GM23338 (cell line): Measurements from ENCODE around the gene YIF1A. TPM values are rescaled to one million over a fixed set of nuclear protein-coding genes. Genes with fewer than 3 reads are reported as not detected.
A peak's percentile ranks its signal among the peaks of the same experiment; 100 is the strongest.
"Not testable (repeated sequence)": the region's sequence is repeated elsewhere in the genome, so short reads cannot be mapped to it uniquely, and the experiment has no call there.

Experiments used
- ATAC-seq: fragments of 200-7000 bp; cut with Tn5 transposase; 3 replicates; pipeline ENCODE4 v1.9.1; 2020
- DNase-seq: peaks from one replicate; pipeline ENCODE4 v3.0.0-alpha.2; 2015; ENCODE audit warnings: low spot score
- H2AFZ ChIP-seq: fragments of 200-600 bp; sonication (generic); 2 replicates; pipeline ENCODE4 v1.8.0; 2016; ENCODE audit warnings: antibody characterized with exemption, mild to moderate bottlenecking, moderate library complexity
- H3F3A ChIP-seq: fragments of 200-600 bp; sonication (generic); replicated peaks from 2 replicates; pipeline ENCODE4 v1.8.0; 2017; ENCODE audit warnings: antibody characterized with exemption, mixed run types, low read depth
- H3K27ac ChIP-seq: fragments of 200-600 bp; sonication (generic); 2 replicates; pipeline ENCODE4 v1.6.1; 2016; ENCODE audit warnings: low read depth
- H3K27me3 ChIP-seq: fragments of 200-600 bp; sonication (generic); 2 replicates; pipeline ENCODE4 v1.8.0; 2016; ENCODE audit warnings: mild to moderate bottlenecking, mixed run types, moderate library complexity; ENCODE audit not compliant: insufficient read depth
- H3K36me3 ChIP-seq: fragments of 200-600 bp; sonication (generic); 2 replicates; pipeline ENCODE4 v1.8.0; 2016; ENCODE audit warnings: mild to moderate bottlenecking; ENCODE audit not compliant: insufficient read depth
- H3K4me1 ChIP-seq: fragments of 200-600 bp; sonication (generic); 2 replicates; pipeline ENCODE4 v1.8.0; 2016; ENCODE audit warnings: mild to moderate bottlenecking, moderate library complexity; ENCODE audit not compliant: insufficient read depth
- H3K4me2 ChIP-seq: fragments of 200-600 bp; sonication (generic); 2 replicates; pipeline ENCODE4 v1.7.1; 2017; ENCODE audit warnings: mixed run types
- H3K4me3 ChIP-seq: fragments of 200-600 bp; sonication (generic); 2 replicates; pipeline ENCODE4 v1.6.1; 2016; ENCODE audit warnings: mixed run types
- H3K79me2 ChIP-seq: fragments of 200-600 bp; sonication (generic); replicated peaks from 2 replicates; pipeline ENCODE4 v1.8.0; 2017; ENCODE audit warnings: mild to moderate bottlenecking; ENCODE audit not compliant: insufficient read depth
- H3K9me2 ChIP-seq: fragments of 200-600 bp; sonication (generic); 2 replicates; pipeline ENCODE4 v1.8.0; 2017; ENCODE audit not compliant: insufficient read depth
- H4K20me1 ChIP-seq: fragments of 200-600 bp; sonication (generic); replicated peaks from 2 replicates; pipeline ENCODE4 v1.8.0; 2017; ENCODE audit warnings: mild to moderate bottlenecking; ENCODE audit not compliant: insufficient read depth
- H3K27ac Mint-ChIP-seq: 2 replicates; pipeline ENCODE4 v1.8.0; 2020; ENCODE audit warnings: inconsistent platforms, mild to moderate bottlenecking, moderate library complexity, mixed read lengths
- H3K27me3 Mint-ChIP-seq: 3 replicates; pipeline ENCODE4 v1.8.0; 2022; ENCODE audit warnings: low read depth, mild to moderate bottlenecking, moderate library complexity, mixed read lengths, inconsistent platforms; ENCODE audit not compliant: insufficient read depth, poor library complexity
- H3K36me3 Mint-ChIP-seq: 3 replicates; pipeline ENCODE4 v1.8.0; 2021; ENCODE audit warnings: low read depth, mild to moderate bottlenecking, inconsistent platforms, moderate library complexity, mixed read lengths
- H3K4me1 Mint-ChIP-seq: 3 replicates; pipeline ENCODE4 v1.8.0; 2020; ENCODE audit warnings: mild to moderate bottlenecking, inconsistent platforms, mixed read lengths
- H3K4me3 Mint-ChIP-seq: 3 replicates; pipeline ENCODE4 v1.8.0; 2021; ENCODE audit warnings: moderate library complexity, mild to moderate bottlenecking, inconsistent platforms, mixed read lengths
- H3K9me3 Mint-ChIP-seq: 3 replicates; pipeline ENCODE4 v1.8.0; 2020; ENCODE audit warnings: moderate library complexity, mild to moderate bottlenecking, inconsistent platforms, mixed read lengths
- CTCF ChIP-seq, 2 experiments: fragments of 200-600 bp in 1 of 2; sonication (generic) in 1 of 2; conservative IDR thresholded peaks; 2 replicates each; pipeline versions ENCODE4 v1.5.1 to v1.6.1; 2016 to 2017; ENCODE audit warnings: antibody characterized with exemption in 2 of 2, low read depth in 2 of 2, mild to moderate bottlenecking in 2 of 2, moderate library complexity in 1 of 2
- polyA plus RNA-seq: library from polyadenylated mRNA; unstranded; fragments of >200 nt; fragmentation: Nextera tagmentation; extraction: Ambion mirVana; gene quantifications from 2 replicates; pipeline ENCODE4 v1.2.1, GENCODE V29; 2016
- total RNA-seq: library from RNA; depleted of rRNA; stranded (reverse); fragments of >200 nt; shearing (Covaris generic); gene quantifications from 2 replicates; pipeline ENCODE4 v1.2.3, GENCODE V29; 2014

The YIF1A gene
- total and polyA plus RNA-seq, 2 experiments from 2014 or later, result 75.6 to 87.0 TPM

- Mint-ChIP-seq H3K4me1 (peaks cover 26% of the 10 kb centered on the region), H3K4me3 (peak within 1 kb of the TSS; percentile 73), H3K27me3 (peaks cover 28% of the 10 kb centered on the region), H3K27ac (no peak within 1 kb of the TSS), H3K36me3 (peaks cover 16% of the 10 kb centered on the region), H3K9me3 (no peaks in the 10 kb centered on the region)
- Histone ChIP-seq H3K79me2 (no peaks in the 10 kb centered on the region), H3K27me3 (no peaks in the 10 kb centered on the region), H3K9me2 (no peaks in the 10 kb centered on the region), H3K4me1 (peaks cover 4% of the 10 kb centered on the region), H4K20me1 (no peaks in the 10 kb centered on the region), H3F3A (0 out of 2 replicates have a peak, but pooled peaks cover 5% of the 10 kb centered on the region), H3K4me3 (peak within 1 kb of the TSS; percentile 73), H3K27ac (no peak within 1 kb of the TSS), H3K4me2 (peak within 1 kb of the TSS; percentile 91), H3K36me3 (no peaks in the 10 kb centered on the region), H2AFZ (no peak within 1 kb of the TSS; the same call in 1 of the 2 replicates)
- ATAC-seq, result peak; percentile 28
- no peak for TF ChIP-seq CTCF (conservative IDR thresholded peaks at IDR 0.05; ENCODE audit: low read depth in 2 of 2)
- DNase-seq, result peak; percentile 69
These were observed 11.2 kb downstream of the YIF1A start, which contains the start of gene CNIH2 for GRCh38 chr11:66277471-66278362. CNIH2 (plus strand) TSS chr11:66278175; CDS start chr11:66278457, 282 bp downstream.

DNA sequence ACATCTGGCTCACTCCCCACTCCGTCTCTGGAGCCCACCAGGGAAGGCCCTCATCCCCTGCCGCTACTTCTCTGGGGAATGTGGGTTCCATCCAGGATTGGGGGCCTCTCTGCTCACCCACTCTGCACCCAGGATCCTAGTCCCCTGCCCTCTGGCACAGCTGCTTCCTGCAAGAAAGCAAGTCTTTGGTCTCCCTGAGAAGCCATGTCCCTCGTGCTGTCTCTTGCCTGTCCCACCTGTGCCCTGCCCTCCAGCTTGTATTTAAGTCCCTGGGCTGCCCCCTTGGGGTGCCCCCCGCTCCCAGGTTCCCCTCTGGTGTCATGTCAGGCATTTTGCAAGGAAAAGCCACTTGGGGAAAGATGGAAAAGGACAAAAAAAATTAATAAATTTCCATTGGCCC, 11.9 kb downstream of the YIF1A start:
- not testable (repeated sequence) for ATAC-seq, H4K20me1 ChIP-seq, H3K27ac ChIP-seq, H3K36me3 ChIP-seq, H3K4me1 ChIP-seq, H3K27me3 ChIP-seq, H3K27ac Mint-ChIP-seq, H2AFZ ChIP-seq, H3K79me2 ChIP-seq, H3K9me3 Mint-ChIP-seq, H3F3A ChIP-seq, H3K9me2 ChIP-seq, DNase-seq
- H3K36me3 Mint-ChIP-seq, result peaks cover 22% of the 10 kb centered on the region
- H3K4me2 ChIP-seq, result peak overlapping the region; percentile 91
- H3K4me3 Mint-ChIP-seq, result peak overlapping the region; percentile 57; the same call in 2 of the 3 replicates
- peak overlapping the region; percentile 73 for H3K4me3 ChIP-seq
- peaks cover 23% of the 10 kb centered on the region for H3K4me1 Mint-ChIP-seq
- H3K27me3 Mint-ChIP-seq, result peaks cover 24% of the 10 kb centered on the region

DNA sequence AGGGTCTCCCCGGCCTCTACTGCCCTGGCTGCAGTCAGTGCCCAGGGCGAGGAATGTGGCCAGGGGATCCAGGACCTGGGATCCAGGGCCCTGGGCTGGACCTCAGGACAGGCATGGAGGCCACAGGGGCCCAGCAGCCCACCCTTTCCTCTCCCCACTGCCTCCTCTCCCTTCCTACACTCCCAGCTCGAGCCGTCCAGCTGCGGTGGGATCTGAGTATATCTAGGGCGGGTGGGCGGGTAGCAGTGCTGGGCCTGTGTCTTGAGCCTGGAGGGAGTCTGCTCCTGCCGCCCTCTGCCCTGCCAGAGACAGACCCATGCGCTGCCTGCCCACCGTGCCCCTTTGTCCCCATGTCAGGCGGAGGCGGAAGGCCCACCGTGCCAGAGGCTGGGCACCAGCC, 12.3 kb downstream of the YIF1A start:
- not testable (repeated sequence) for H3K4me1 ChIP-seq, H3K4me2 ChIP-seq, H3K27ac ChIP-seq, H3K4me3 Mint-ChIP-seq, H3K27ac Mint-ChIP-seq, H3K36me3 ChIP-seq, H4K20me1 ChIP-seq, H2AFZ ChIP-seq, ATAC-seq, H3F3A ChIP-seq, H3K4me3 ChIP-seq, H3K9me2 ChIP-seq, DNase-seq, H3K9me3 Mint-ChIP-seq, H3K79me2 ChIP-seq, H3K27me3 ChIP-seq
- Mint-ChIP-seq H3K36me3 (peaks cover 27% of the 10 kb centered on the region), H3K27me3 (peaks cover 23% of the 10 kb centered on the region), H3K4me1 (peaks cover 20% of the 10 kb centered on the region)
